ENCODE measurements around the gene FKBP1A. TPM values are rescaled to one million over a fixed set of nuclear protein-coding genes. Genes with fewer than 3 reads are reported as not detected.

The FKBP1A gene
- total RNA-seq, 4 donors from 2014 or later = 76.2 to 132 (median 102) TPM

DNA sequence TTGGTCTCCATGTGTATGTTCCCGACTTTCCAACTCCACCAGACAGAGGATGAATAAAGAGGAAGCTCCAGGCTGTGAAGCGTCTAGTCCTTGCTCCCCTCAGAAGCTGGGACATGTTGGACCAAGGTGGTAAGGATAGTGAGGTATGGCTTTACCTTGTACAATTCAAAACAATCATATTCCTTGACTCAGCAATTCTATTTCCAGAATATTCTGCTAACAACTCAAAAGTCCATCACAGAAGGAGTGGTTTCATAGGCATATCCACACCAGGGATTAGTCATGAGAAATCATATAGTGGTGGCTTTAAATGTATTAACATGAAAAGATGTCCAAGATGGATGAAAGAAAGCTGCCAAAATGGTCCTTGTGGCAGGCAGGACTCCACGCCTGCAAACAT is 19.8 kb downstream of the FKBP1A start:
- Histone ChIP-seq H3K36me3 (peaks cover 0 to 73% (median 0%) of the 10 kb centered on the region in 3 donors), H3K4me3 (no peak overlapping the region), H3K9me3 (no peaks in the 10 kb centered on the region), H3K27me3 (no peaks in the 10 kb centered on the region), H3K4me1 (peaks cover 4 to 81% (median 35%) of the 10 kb centered on the region in 3 donors), H3K27ac (peak overlapping the region in 3 of 4 donors; percentile 23 to 51 (median 30))
- DNase-seq = no peak
- TF ChIP-seq POLR2A (IDR thresholded peaks at IDR 0.05) = no peak
- TF ChIP-seq CTCF (IDR thresholded peaks at IDR 0.05) = no peak
- 80 to 84% methylated on average over 3 of the region's 3 CpGs for WGBS, 2 donors
- intact Hi-C loops (cut with DNase I) = no loop called here

- no peak overlapping the region for H3K4me3 ChIP-seq
- DNase-seq = no peak
- H3K27me3 ChIP-seq = no peaks in the 10 kb centered on the region
- WGBS, 2 donors = 86 to 89% methylated on average over 5 of the region's 5 CpGs
- peaks cover 0 to 71% (median 26%) of the 10 kb centered on the region in 3 donors for H3K4me1 ChIP-seq
- intact Hi-C loops (cut with DNase I) = no loop called here
- peak overlapping the region in 3 of 4 donors; percentile 26 to 56 (median 34) for H3K27ac ChIP-seq
- peaks cover 0 to 83% (median 0%) of the 10 kb centered on the region in 3 donors for H3K36me3 ChIP-seq
- TF ChIP-seq CTCF (IDR thresholded peaks at IDR 0.05) (no peak), POLR2A (IDR thresholded peaks at IDR 0.05) (no peak)
- H3K9me3 ChIP-seq = no peaks in the 10 kb centered on the region
Observed at GRCh38 chr20:1371830-1372539, 20.9 kb downstream of the FKBP1A start.

GRCh38 chr20:1371202-1371782 is 21.6 kb downstream of the FKBP1A start:
- TF ChIP-seq POLR2A (IDR thresholded peaks at IDR 0.05) (no peak), CTCF (IDR thresholded peaks at IDR 0.05) (no peak)
- intact Hi-C loops (cut with DNase I) = no loop called here
- no peaks in the 10 kb centered on the region for H3K9me3 ChIP-seq
- peaks cover 0 to 88% (median 0%) of the 10 kb centered on the region in 3 donors for H3K36me3 ChIP-seq
- H3K4me3 ChIP-seq = no peak overlapping the region
- no peaks in the 10 kb centered on the region for H3K27me3 ChIP-seq
- DNase-seq = no peak
- peak overlapping the region; percentile 26 to 59 (median 45) for H3K27ac ChIP-seq
- H3K4me1 ChIP-seq = peaks cover 0 to 64% (median 23%) of the 10 kb centered on the region in 3 donors
- 67 to 85% methylated on average over 3 of the region's 3 CpGs for WGBS, 2 donors

GRCh38 chr20:1370548-1371110 is 22.2 kb downstream of the FKBP1A start:
- Histone ChIP-seq H3K36me3 (peaks cover 0 to 88% (median 0%) of the 10 kb centered on the region in 3 donors), H3K27ac (peak overlapping the region in 3 of 4 donors; percentile 26 to 59 (median 56)), H3K4me1 (peaks cover 0 to 57% (median 16%) of the 10 kb centered on the region in 3 donors)

More at GRCh38 chr20:1370548-1371110, 22.2 kb downstream of the FKBP1A start:
- no peak for DNase-seq
- WGBS, 2 donors = 0 to 18% methylated on average over 2 of the region's 2 CpGs
- TF ChIP-seq POLR2A (IDR thresholded peaks at IDR 0.05) = no peak
- no peak for TF ChIP-seq CTCF (IDR thresholded peaks at IDR 0.05)
- Histone ChIP-seq H3K27me3 (no peaks in the 10 kb centered on the region), H3K4me3 (no peak overlapping the region), H3K9me3 (no peaks in the 10 kb centered on the region)
- intact Hi-C loops (cut with DNase I) = no loop called here
